HL-60/S4 treated with phorbol 12-myristate 13-acetate at 8.2 ng/mL for 4 days and 3 days (cell line): ENCODE measurements around the gene ITGA2B.
"Not testable (repeated sequence)": the region's sequence is repeated elsewhere in the genome, so short reads cannot be mapped to it uniquely, and the experiment has no call there.

ENCODE experiments used
- in situ Hi-C: fragments of 300-500 bp; cut with MboI; formaldehyde crosslinking; loops from 2 replicates; pipeline ENCODE4 v1.15.0; 2022; ENCODE audit warnings: low sequenced_read_pairs

The ITGA2B gene

GRCh38 chr17:44394112-44394511 lies 4.7 kb upstream of the ITGA2B start:
- in situ Hi-C loops, result not testable (repeated sequence)

- in situ Hi-C loops, result no loop called here
Measured at GRCh38 chr17:44390250-44390870, 911 bp upstream of the ITGA2B start.

GRCh38 chr17:44389723-44390202 lies 314 bp upstream of the ITGA2B start:
- in situ Hi-C loops, result no loop called here

- in situ Hi-C loops, result no loop called here
Measured at GRCh38 chr17:44387804-44388203, 1.6 kb downstream of the ITGA2B start.

GRCh38 chr17:44386182-44386525 lies 3.3 kb downstream of the ITGA2B start:
- in situ Hi-C loops, result no loop called here

- in situ Hi-C loops, result no loop called here
Measured at GRCh38 chr17:44385287-44386181, 3.9 kb downstream of the ITGA2B start.

- in situ Hi-C loops, result no loop called here
Measured at GRCh38 chr17:44384823-44385286, 4.6 kb downstream of the ITGA2B start.

- in situ Hi-C loops, result no loop called here
Measured at GRCh38 chr17:44384281-44384822, 5.1 kb downstream of the ITGA2B start.

- in situ Hi-C loops, result no loop called here
Measured at GRCh38 chr17:44383861-44384260, 5.6 kb downstream of the ITGA2B start.

GRCh38 chr17:44383363-44383762 lies 6.1 kb downstream of the ITGA2B start:
- in situ Hi-C loops, result no loop called here

- in situ Hi-C loops, result no loop called here
Measured at GRCh38 chr17:44382917-44383316, 6.5 kb downstream of the ITGA2B start.

GRCh38 chr17:44381810-44382305 lies 7.6 kb downstream of the ITGA2B start:
- in situ Hi-C loops, result no loop called here

- in situ Hi-C loops, result no loop called here
Measured at GRCh38 chr17:44380767-44381166, 8.7 kb downstream of the ITGA2B start.

GRCh38 chr17:44379887-44380286 lies 9.6 kb downstream of the ITGA2B start:
- in situ Hi-C loops, result no loop called here

GRCh38 chr17:44378171-44378705 lies 11.2 kb downstream of the ITGA2B start:
- in situ Hi-C loops, result no loop called here

GRCh38 chr17:44376779-44377178 lies 12.7 kb downstream of the ITGA2B start:
- in situ Hi-C loops, result no loop called here

GRCh38 chr17:44376124-44376523 lies 13.3 kb downstream of the ITGA2B start:
- in situ Hi-C loops, result no loop called here

- in situ Hi-C loops, result no loop called here
Measured at GRCh38 chr17:44375196-44376017, 14.0 kb downstream of the ITGA2B start.

- in situ Hi-C loops, result no loop called here
Measured at GRCh38 chr17:44374306-44375195, 14.9 kb downstream of the ITGA2B start.

GRCh38 chr17:44372036-44372435 lies 17.4 kb downstream of the ITGA2B start:
- in situ Hi-C loops, result no loop called here
